H9 (cell line): Measurements from ENCODE around the gene CREB1. TPM values are rescaled to one million over a fixed set of nuclear protein-coding genes. Genes with fewer than 3 reads are reported as not detected.

Experiments
- DNase-seq: peaks from one replicate; pipeline ENCODE4 v3.0.0-alpha.2; 2017
- H2AFZ ChIP-seq: one replicate; pipeline ENCODE4 v1.6.1; 2013; ENCODE audit warnings: mild to moderate bottlenecking, low read length, control low read depth, moderate library complexity
- H2AK5ac ChIP-seq: 2 replicates; pipeline ENCODE4 v1.6.1; 2013; ENCODE audit warnings: low read length, control low read depth, mixed read lengths; ENCODE audit not compliant: insufficient read length
- H2BK120ac ChIP-seq: one replicate; pipeline ENCODE4 v1.6.1; 2013; ENCODE audit warnings: low read depth, mild to moderate bottlenecking, low read length, control low read depth, inconsistent platforms; ENCODE audit not compliant: poor library complexity, severe bottlenecking
- H2BK12ac ChIP-seq: 2 replicates; pipeline ENCODE4 v1.6.1; 2013; ENCODE audit warnings: low read length, control low read depth, mixed read lengths, low read depth; ENCODE audit not compliant: insufficient read length
- H2BK15ac ChIP-seq: 2 replicates; pipeline ENCODE4 v1.6.1; 2013; ENCODE audit warnings: low read depth, low read length, control low read depth
- H2BK20ac ChIP-seq: one replicate; pipeline ENCODE4 v1.6.1; 2013; ENCODE audit warnings: low read depth, mild to moderate bottlenecking, low read length, control low read depth, inconsistent platforms; ENCODE audit not compliant: poor library complexity, severe bottlenecking
- H2BK5ac ChIP-seq: 2 replicates; pipeline ENCODE4 v1.6.1; 2013; ENCODE audit warnings: low read length, control low read depth, mixed read lengths; ENCODE audit not compliant: insufficient read length
- H3K14ac ChIP-seq: 2 replicates; pipeline ENCODE4 v1.6.1; 2013; ENCODE audit warnings: low read length, control low read depth; ENCODE audit not compliant: insufficient read depth
- H3K18ac ChIP-seq: 2 replicates; pipeline ENCODE4 v1.6.1; 2013; ENCODE audit warnings: low read depth, mild to moderate bottlenecking, mixed read lengths, low read length, control low read depth; ENCODE audit not compliant: insufficient read length
- H3K23ac ChIP-seq: 2 replicates; pipeline ENCODE4 v1.6.1; 2013; ENCODE audit warnings: low read length, control low read depth, mixed read lengths, low read depth; ENCODE audit not compliant: insufficient read length
- H3K23me2 ChIP-seq: 2 replicates; pipeline ENCODE4 v1.6.1; 2013; ENCODE audit warnings: low read depth, mild to moderate bottlenecking, mixed read lengths, low read length, control low read depth; ENCODE audit not compliant: insufficient read length, poor library complexity, severe bottlenecking
- H3K27ac ChIP-seq: 2 replicates; pipeline ENCODE4 v1.5.1; 2013; ENCODE audit warnings: low read length, control low read depth, mixed read lengths, low read depth; ENCODE audit not compliant: insufficient read length
- H3K27me3 ChIP-seq: 2 replicates; pipeline ENCODE4 v1.6.1; 2013; ENCODE audit warnings: low read length, control low read depth, inconsistent platforms; ENCODE audit not compliant: insufficient read depth
- H3K4ac ChIP-seq: 2 replicates; pipeline ENCODE4 v1.6.1; 2013; ENCODE audit warnings: low read depth, mild to moderate bottlenecking, control low read depth, inconsistent platforms, low read length, moderate library complexity
- H3K4me1 ChIP-seq: 2 replicates; pipeline ENCODE4 v1.6.1; 2013; ENCODE audit warnings: low read length, control low read depth, inconsistent platforms; ENCODE audit not compliant: insufficient read depth
- H3K4me2 ChIP-seq: 2 replicates; pipeline ENCODE4 v1.6.1; 2013; ENCODE audit warnings: low read length, control low read depth, mixed read lengths; ENCODE audit not compliant: insufficient read length, insufficient read depth
- H3K56ac ChIP-seq: 2 replicates; pipeline ENCODE4 v1.6.1; 2013; ENCODE audit warnings: low read depth, mild to moderate bottlenecking, mixed read lengths, low read length, control low read depth; ENCODE audit not compliant: insufficient read length
- H3K79me1 ChIP-seq: 2 replicates; pipeline ENCODE4 v1.6.1; 2013; ENCODE audit warnings: low read depth, mild to moderate bottlenecking, moderate library complexity, low read length, control low read depth, inconsistent platforms; ENCODE audit not compliant: insufficient read depth, poor library complexity, severe bottlenecking
- H3K79me2 ChIP-seq: 2 replicates; pipeline ENCODE4 v1.6.1; 2013; ENCODE audit warnings: low read length, control low read depth, inconsistent platforms; ENCODE audit not compliant: insufficient read depth
- H3K9ac ChIP-seq: 2 replicates; pipeline ENCODE4 v1.6.1; 2013; ENCODE audit warnings: low read length, control low read depth, mixed read lengths; ENCODE audit not compliant: insufficient read length; ENCODE audit errors: extremely low read depth
- H3K9me3 ChIP-seq: one replicate; pipeline ENCODE4 v1.6.1; 2013; ENCODE audit warnings: low read depth, low read length, inconsistent platforms; ENCODE audit not compliant: control insufficient read depth
- H3T11ph ChIP-seq: one replicate; pipeline ENCODE4 v1.6.1; 2013; ENCODE audit warnings: mild to moderate bottlenecking, low read length, control low read depth, inconsistent platforms
- H4K20me1 ChIP-seq: one replicate; pipeline ENCODE4 v1.6.1; 2013; ENCODE audit not compliant: control insufficient read depth, insufficient read length, insufficient read depth
- H4K5ac ChIP-seq: 2 replicates; pipeline ENCODE4 v1.6.1; 2013; ENCODE audit warnings: low read depth, mild to moderate bottlenecking, mixed read lengths, low read length, control low read depth; ENCODE audit not compliant: insufficient read length
- H4K8ac ChIP-seq: replicated peaks from 2 replicates; pipeline ENCODE4 v1.6.1; 2013; ENCODE audit warnings: low read length, control low read depth, mixed read lengths, low read depth; ENCODE audit not compliant: insufficient read length
- H4K91ac ChIP-seq: 2 replicates; pipeline ENCODE4 v1.6.1; 2013; ENCODE audit warnings: low read depth, mild to moderate bottlenecking, moderate library complexity, mixed read lengths, low read length, control low read depth; ENCODE audit not compliant: insufficient read length
- H3K27ac Mint-ChIP-seq, 3 experiments: 2 replicates in 2 of 3; 3 replicates in 1 of 3; pipeline ENCODE4 v1.8.0; 2020 to 2021; ENCODE audit warnings: mixed read lengths in 3 of 3, mild to moderate bottlenecking in 1 of 3, moderate library complexity in 1 of 3
- H3K27me3 Mint-ChIP-seq: 2 replicates; pipeline ENCODE4 v1.8.0; 2021; ENCODE audit warnings: low read depth, mild to moderate bottlenecking, moderate library complexity, mixed read lengths
- H3K36me3 Mint-ChIP-seq, 3 experiments: 2 replicates in 2 of 3; 3 replicates in 1 of 3; pipeline ENCODE4 v1.8.0; 2020 to 2021; ENCODE audit warnings: low read depth in 3 of 3, mixed read lengths in 3 of 3; ENCODE audit not compliant: insufficient read depth in 1 of 3
- H3K4me1 Mint-ChIP-seq, 2 experiments: 2 replicates each; pipeline ENCODE4 v1.8.0; 2020; ENCODE audit warnings: mixed read lengths in 2 of 2
- H3K4me3 Mint-ChIP-seq, 2 experiments: 2 replicates in 1 of 2; 3 replicates in 1 of 2; pipeline ENCODE4 v1.8.0; 2020 to 2021; ENCODE audit warnings: mild to moderate bottlenecking in 2 of 2, mixed read lengths in 2 of 2, moderate library complexity in 1 of 2
- H3K9me3 Mint-ChIP-seq, 2 experiments: 2 replicates in 1 of 2; 3 replicates in 1 of 2; pipeline ENCODE4 v1.8.0; 2020; ENCODE audit warnings: mild to moderate bottlenecking in 2 of 2, mixed read lengths in 2 of 2, moderate library complexity in 1 of 2
- CTCF ChIP-seq: fragments of 200-600 bp; sonication (generic); conservative IDR thresholded peaks from 3 replicates; pipeline ENCODE4 v1.8.0; 2021; ENCODE audit warnings: antibody characterized with exemption, mild to moderate bottlenecking
- WGBS: extraction: QIAGEN DNeasy Blood & Tissue Kit; methylation state at CpG from one replicate; pipeline ENCODE4 v1.1.7; 2013; ENCODE audit warnings: missing lambda C conversion rate, low lambda C conversion rate, mixed read lengths; ENCODE audit not compliant: insufficient read length; ENCODE audit errors: extremely low coverage; 5-methylcytosine and 5-hydroxymethylcytosine counted together
- total RNA-seq: library from RNA; stranded (reverse); gene quantifications from 2 replicates; pipeline ENCODE4 v1.2.1, GENCODE V29; 2021

Gene CREB1
- total RNA-seq, 1 experiment from 2014 or later: 103 TPM

DNA sequence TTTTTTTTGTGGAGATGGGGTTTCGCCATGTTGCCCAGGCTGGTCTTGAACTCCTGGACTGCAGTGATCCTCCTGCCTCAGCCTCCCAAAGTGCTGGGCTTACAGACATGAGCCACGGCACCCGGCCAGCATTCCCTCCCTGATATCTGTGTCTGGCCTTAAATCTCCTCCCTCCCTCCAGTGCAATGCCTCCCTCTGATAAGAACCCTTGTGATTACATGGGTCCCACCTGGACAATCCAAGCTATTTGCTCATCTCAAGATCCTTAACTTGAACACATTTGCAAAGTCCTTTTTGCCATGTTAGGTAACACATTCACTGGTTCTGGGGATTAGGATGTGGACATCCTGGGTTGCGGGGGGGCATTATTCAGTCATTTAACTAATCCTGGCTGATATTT lies 40.5 kb upstream of the CREB1 start:
- no peak overlapping the region for H3K4ac ChIP-seq
- H2AK5ac ChIP-seq: no peak overlapping the region
- no peak overlapping the region for H3K18ac ChIP-seq
- H2BK20ac ChIP-seq: no peak overlapping the region
- no peak overlapping the region for H2BK12ac ChIP-seq
- no peak overlapping the region for H4K91ac ChIP-seq
- no CpG with 5 or more reads among the region's 4 CpGs for WGBS
- Mint-ChIP-seq H3K36me3 (no peaks in the 10 kb centered on the region), H3K27ac (no peak overlapping the region), H3K4me3 (no peak overlapping the region), H3K9me3 (no peaks in the 10 kb centered on the region), H3K27me3 (no peaks in the 10 kb centered on the region), H3K4me1 (peaks cover under 1 to 4% of the 10 kb centered on the region in 2 experiments; a peak in 3 of 4 replicates)
- no peak overlapping the region for H2BK5ac ChIP-seq
- no peaks in the 10 kb centered on the region for H3K23me2 ChIP-seq
- H4K5ac ChIP-seq: no peak overlapping the region
- H3K9ac ChIP-seq: no peak overlapping the region
- no peak overlapping the region for H3T11ph ChIP-seq
- no peaks in the 10 kb centered on the region; the same call in 1 of the 2 replicates for H3K4me1 ChIP-seq
- TF ChIP-seq CTCF: no peak
- no peak overlapping the region for H3K27ac ChIP-seq
- H3K56ac ChIP-seq: no peak overlapping the region
- no peaks in the 10 kb centered on the region for H3K79me1 ChIP-seq
- H3K79me2 ChIP-seq: no peaks in the 10 kb centered on the region
- no peaks in the 10 kb centered on the region for H3K27me3 ChIP-seq
- no peak overlapping the region for H2BK15ac ChIP-seq
- no peaks in the 10 kb centered on the region for H3K9me3 ChIP-seq
- no peak overlapping the region for H2BK120ac ChIP-seq
- no peak overlapping the region for H3K14ac ChIP-seq
- H4K8ac ChIP-seq: no peak overlapping the region
- H2AFZ ChIP-seq: no peak overlapping the region
- DNase-seq: no peak
- no peak overlapping the region for H3K4me2 ChIP-seq
- H4K20me1 ChIP-seq: no peaks in the 10 kb centered on the region
- no peak overlapping the region for H3K23ac ChIP-seq
